Measurements from ENCODE around the gene TRPV5.

Gene TRPV5

DNA sequence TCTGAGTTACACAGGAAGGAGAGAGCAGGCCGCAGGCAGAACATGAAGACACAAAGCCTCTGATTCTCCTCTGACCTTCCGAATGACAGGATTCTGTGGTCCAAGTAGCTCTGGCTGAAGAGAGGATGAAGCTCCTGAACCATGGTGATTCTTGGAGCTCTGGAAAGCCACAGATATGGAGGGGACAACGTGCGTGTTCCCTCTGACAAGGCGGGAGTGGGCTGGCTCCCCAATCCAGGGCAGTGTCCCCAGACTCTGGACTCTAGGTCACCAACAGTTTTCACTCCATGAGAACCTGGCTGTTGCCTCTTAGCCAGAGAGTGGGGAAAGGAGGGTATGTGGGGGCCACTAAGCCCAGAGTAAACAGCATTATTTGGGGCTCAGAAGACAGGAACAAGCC is 40.6 kb downstream of the TRPV5 start:
- no peak overlapping the region for H2AFZ ChIP-seq (ENCODE audit: low read length)
- no peak for DNase-seq (ENCODE audit: low spot score)
- H3K27ac ChIP-seq (replicated peaks; ENCODE audit: low read length) = no peak overlapping the region
- peaks cover 0 to 3% (median 0%) of the 10 kb centered on the region in 3 experiments for H3K27me3 ChIP-seq (ENCODE audit: control insufficient read depth in 3 of 3, insufficient read depth in 3 of 3, low read depth in 1 of 3, low read length in 3 of 3)
- peaks cover 0 to 7% of the 10 kb centered on the region in 2 donors for H3K4me1 ChIP-seq (ENCODE audit: control insufficient read depth in 2 of 2, insufficient read depth in 1 of 2, low read depth in 1 of 2, low read length in 2 of 2)
- no peak overlapping the region for H3K23ac ChIP-seq (ENCODE audit: low read depth, low read length, poor library complexity)
- no peak overlapping the region for H4K91ac ChIP-seq (ENCODE audit: low read depth, low read length, poor library complexity)
- H3K9me3 ChIP-seq (replicated peaks in 1 of 2; ENCODE audit: control insufficient read depth in 2 of 2, insufficient read depth in 1 of 2, low read depth in 1 of 2, low read length in 2 of 2) = peaks cover 0 to 4% of the 10 kb centered on the region in 2 donors
- H3K18ac ChIP-seq (ENCODE audit: low read length) = no peak overlapping the region
- H2BK120ac ChIP-seq (ENCODE audit: low read depth, low read length) = no peak overlapping the region
- no peaks in the 10 kb centered on the region for H3K79me1 ChIP-seq (ENCODE audit: low read depth, low read length)
- H3K14ac ChIP-seq (ENCODE audit: low read length) = no peak overlapping the region
- no peak overlapping the region for H3K4me2 ChIP-seq (ENCODE audit: insufficient read depth, low read length, poor library complexity, severe bottlenecking)
- no peak overlapping the region for H4K8ac ChIP-seq (ENCODE audit: low read depth, low read length)
- no CpG with 5 or more reads among the region's 5 CpGs for WGBS, 2 donors (ENCODE audit: extremely low coverage in 2 of 2, insufficient read length in 2 of 2, insufficient replicate concordance in 1 of 2)
- no peaks in the 10 kb centered on the region for H3K36me3 ChIP-seq (replicated peaks in 1 of 2; ENCODE audit: control insufficient read depth in 2 of 2, insufficient read depth in 2 of 2, low read length in 2 of 2)
- no peak overlapping the region for H2BK15ac ChIP-seq (ENCODE audit: low read length)
- H3K4me3 ChIP-seq (ENCODE audit: low read length in 2 of 2) = no peak overlapping the region
- no peak overlapping the region for H2AK5ac ChIP-seq (ENCODE audit: low read depth, low read length)
- H2BK12ac ChIP-seq (ENCODE audit: low read length) = no peak overlapping the region
- H2BK5ac ChIP-seq (ENCODE audit: low read length) = no peak overlapping the region
- H3K9ac ChIP-seq (ENCODE audit: low read depth, low read length, poor library complexity) = no peak overlapping the region
- H3K4ac ChIP-seq (ENCODE audit: low read length) = no peak overlapping the region

DNA sequence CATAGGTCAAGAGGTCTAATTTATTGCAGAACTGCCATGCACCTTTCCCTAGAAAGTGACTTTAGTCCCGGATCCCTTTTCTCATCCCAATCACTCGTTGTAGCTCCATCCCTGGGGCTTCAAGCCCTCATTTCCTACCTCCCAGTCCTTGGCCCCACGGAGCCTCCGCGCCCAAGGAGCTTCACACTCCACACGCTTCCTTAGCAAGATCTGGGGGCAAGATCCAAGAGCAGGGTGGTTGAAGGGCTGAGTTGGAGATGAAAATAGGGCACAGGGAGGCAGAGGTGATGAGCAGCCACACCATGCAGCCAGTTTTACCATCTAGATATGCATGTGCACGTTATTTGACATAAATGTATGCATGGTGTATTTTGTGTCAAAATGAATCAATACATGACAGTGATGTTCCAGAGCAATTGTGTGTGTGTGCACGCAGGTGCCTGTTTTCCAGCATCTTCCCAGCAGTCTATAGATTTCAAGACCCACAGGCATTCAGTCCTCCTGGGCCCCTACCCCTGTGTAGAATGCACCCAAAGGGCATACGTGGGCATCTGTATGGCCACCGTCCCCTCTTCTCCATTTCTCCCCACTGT is 42.0 kb downstream of the TRPV5 start:
- Histone ChIP-seq H3K4ac (ENCODE audit: low read length) (no peak overlapping the region), H3K27ac (replicated peaks; ENCODE audit: low read length) (no peak overlapping the region), H3K14ac (ENCODE audit: low read length) (no peak overlapping the region), H4K8ac (ENCODE audit: low read depth, low read length) (no peak overlapping the region), H3K9me3 (replicated peaks in 1 of 2; ENCODE audit: control insufficient read depth in 2 of 2, insufficient read depth in 1 of 2, low read depth in 1 of 2, low read length in 2 of 2) (peaks cover 0 to 4% of the 10 kb centered on the region in 2 donors), H2AFZ (ENCODE audit: low read length) (no peak overlapping the region), H3K23ac (ENCODE audit: low read depth, low read length, poor library complexity) (no peak overlapping the region), H2BK12ac (ENCODE audit: low read length) (no peak overlapping the region), H2BK120ac (ENCODE audit: low read depth, low read length) (no peak overlapping the region), H3K79me1 (ENCODE audit: low read depth, low read length) (no peaks in the 10 kb centered on the region), H2BK15ac (ENCODE audit: low read length) (no peak overlapping the region), H3K4me1 (ENCODE audit: control insufficient read depth in 2 of 2, insufficient read depth in 1 of 2, low read depth in 1 of 2, low read length in 2 of 2) (peaks cover 0 to 7% of the 10 kb centered on the region in 2 donors), H2BK5ac (ENCODE audit: low read length) (no peak overlapping the region), H3K36me3 (replicated peaks in 1 of 2; ENCODE audit: control insufficient read depth in 2 of 2, insufficient read depth in 2 of 2, low read length in 2 of 2) (no peaks in the 10 kb centered on the region), H2AK5ac (ENCODE audit: low read depth, low read length) (no peak overlapping the region), H3K9ac (ENCODE audit: low read depth, low read length, poor library complexity) (no peak overlapping the region), H3K4me2 (ENCODE audit: insufficient read depth, low read length, poor library complexity, severe bottlenecking) (no peak overlapping the region), H3K27me3 (ENCODE audit: control insufficient read depth in 3 of 3, insufficient read depth in 3 of 3, low read depth in 1 of 3, low read length in 3 of 3) (peaks cover 0 to 3% (median 0%) of the 10 kb centered on the region in 3 experiments), H3K18ac (ENCODE audit: low read length) (no peak overlapping the region), H3K4me3 (ENCODE audit: low read length in 2 of 2) (no peak overlapping the region), H4K91ac (ENCODE audit: low read depth, low read length, poor library complexity) (no peak overlapping the region)
- DNase-seq (ENCODE audit: low spot score) = no peak
- no CpG with 5 or more reads among the region's 10 CpGs for WGBS, 2 donors (ENCODE audit: extremely low coverage in 2 of 2, insufficient read length in 2 of 2, insufficient replicate concordance in 1 of 2)

- H2AFZ ChIP-seq (ENCODE audit: low read length) = no peak overlapping the region
- H3K4me3 ChIP-seq (ENCODE audit: low read length in 2 of 2) = peak overlapping the region in 1 of 2 donors; percentile 65
- no peaks in the 10 kb centered on the region for H3K36me3 ChIP-seq (replicated peaks in 1 of 2; ENCODE audit: control insufficient read depth in 2 of 2, insufficient read depth in 2 of 2, low read length in 2 of 2)
- peaks cover 0 to 7% of the 10 kb centered on the region in 2 donors for H3K4me1 ChIP-seq (ENCODE audit: control insufficient read depth in 2 of 2, insufficient read depth in 1 of 2, low read depth in 1 of 2, low read length in 2 of 2)
- no peak overlapping the region for H4K8ac ChIP-seq (ENCODE audit: low read depth, low read length)
- peak overlapping the region; percentile 70 for H3K9ac ChIP-seq (ENCODE audit: low read depth, low read length, poor library complexity)
- H3K9me3 ChIP-seq (replicated peaks in 1 of 2; ENCODE audit: control insufficient read depth in 2 of 2, insufficient read depth in 1 of 2, low read depth in 1 of 2, low read length in 2 of 2) = peaks cover 0 to 4% of the 10 kb centered on the region in 2 donors
- peak overlapping the region; percentile 62 for H3K23ac ChIP-seq (ENCODE audit: low read depth, low read length, poor library complexity)
- peak overlapping the region; percentile 46 for H4K91ac ChIP-seq (ENCODE audit: low read depth, low read length, poor library complexity)
- no CpG with 5 or more reads among the region's 12 CpGs for WGBS, 2 donors (ENCODE audit: extremely low coverage in 2 of 2, insufficient read length in 2 of 2, insufficient replicate concordance in 1 of 2)
- DNase-seq (ENCODE audit: low spot score) = no peak
- H3K18ac ChIP-seq (ENCODE audit: low read length) = no peak overlapping the region
- no peak overlapping the region for H3K4ac ChIP-seq (ENCODE audit: low read length)
- H2AK5ac ChIP-seq (ENCODE audit: low read depth, low read length) = no peak overlapping the region
- no peak overlapping the region for H2BK15ac ChIP-seq (ENCODE audit: low read length)
- no peak overlapping the region for H2BK5ac ChIP-seq (ENCODE audit: low read length)
- H3K79me1 ChIP-seq (ENCODE audit: low read depth, low read length) = no peaks in the 10 kb centered on the region
- H3K27ac ChIP-seq (replicated peaks; ENCODE audit: low read length) = no peak overlapping the region
- no peak overlapping the region for H2BK12ac ChIP-seq (ENCODE audit: low read length)
- no peak overlapping the region for H2BK120ac ChIP-seq (ENCODE audit: low read depth, low read length)
- H3K14ac ChIP-seq (ENCODE audit: low read length) = peak overlapping the region; percentile 97
- H3K4me2 ChIP-seq (ENCODE audit: insufficient read depth, low read length, poor library complexity, severe bottlenecking) = no peak overlapping the region
- peaks cover 0 to 3% (median 0%) of the 10 kb centered on the region in 3 experiments for H3K27me3 ChIP-seq (ENCODE audit: control insufficient read depth in 3 of 3, insufficient read depth in 3 of 3, low read depth in 1 of 3, low read length in 3 of 3)
Observed at GRCh38 chr7:142890874-142891485, 42.6 kb downstream of the TRPV5 start.

DNA sequence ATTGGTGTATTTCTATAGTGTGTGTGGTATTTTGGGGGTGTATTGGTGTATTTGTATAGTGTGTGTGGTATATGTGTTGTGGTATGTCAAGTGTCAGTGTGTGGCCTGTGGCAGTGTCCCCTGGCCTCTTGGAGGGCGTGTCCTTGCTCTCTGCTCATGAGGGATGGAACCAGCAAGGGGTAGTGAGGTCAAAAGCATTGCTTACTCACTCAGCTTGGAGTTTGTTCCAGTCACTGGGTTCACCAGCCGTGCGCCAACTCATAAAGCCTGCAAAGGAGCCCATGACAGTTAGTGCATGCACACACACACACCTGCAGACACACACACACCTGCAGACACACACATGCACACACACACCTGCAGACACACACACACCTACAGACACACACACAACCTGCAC is 43.7 kb downstream of the TRPV5 start:
- H2BK5ac ChIP-seq (ENCODE audit: low read length) = no peak overlapping the region
- no peak overlapping the region for H3K14ac ChIP-seq (ENCODE audit: low read length)
- no peak overlapping the region for H2AFZ ChIP-seq (ENCODE audit: low read length)
- no peak overlapping the region for H2AK5ac ChIP-seq (ENCODE audit: low read depth, low read length)
- H3K23ac ChIP-seq (ENCODE audit: low read depth, low read length, poor library complexity) = no peak overlapping the region
- peaks cover 0 to 3% (median 0%) of the 10 kb centered on the region in 3 experiments for H3K27me3 ChIP-seq (ENCODE audit: control insufficient read depth in 3 of 3, insufficient read depth in 3 of 3, low read depth in 1 of 3, low read length in 3 of 3)
- no peak overlapping the region for H3K4me2 ChIP-seq (ENCODE audit: insufficient read depth, low read length, poor library complexity, severe bottlenecking)
- no peak overlapping the region for H4K91ac ChIP-seq (ENCODE audit: low read depth, low read length, poor library complexity)
- no peak overlapping the region for H2BK12ac ChIP-seq (ENCODE audit: low read length)
- DNase-seq (ENCODE audit: low spot score) = no peak
- no peak overlapping the region for H2BK15ac ChIP-seq (ENCODE audit: low read length)
- no peak overlapping the region for H3K9ac ChIP-seq (ENCODE audit: low read depth, low read length, poor library complexity)
- no peak overlapping the region for H3K18ac ChIP-seq (ENCODE audit: low read length)
- H3K79me1 ChIP-seq (ENCODE audit: low read depth, low read length) = no peaks in the 10 kb centered on the region
- H3K4me3 ChIP-seq (ENCODE audit: low read length in 2 of 2) = no peak overlapping the region
- H4K8ac ChIP-seq (ENCODE audit: low read depth, low read length) = no peak overlapping the region
- no CpG with 5 or more reads among the region's 3 CpGs for WGBS, 2 donors (ENCODE audit: extremely low coverage in 2 of 2, insufficient read length in 2 of 2, insufficient replicate concordance in 1 of 2)
- H3K4ac ChIP-seq (ENCODE audit: low read length) = no peak overlapping the region
- peaks cover 0 to 4% of the 10 kb centered on the region in 2 donors for H3K9me3 ChIP-seq (replicated peaks in 1 of 2; ENCODE audit: control insufficient read depth in 2 of 2, insufficient read depth in 1 of 2, low read depth in 1 of 2, low read length in 2 of 2)
- no peak overlapping the region for H3K27ac ChIP-seq (replicated peaks; ENCODE audit: low read length)
- peaks cover 0 to 9% of the 10 kb centered on the region in 2 donors for H3K4me1 ChIP-seq (ENCODE audit: control insufficient read depth in 2 of 2, insufficient read depth in 1 of 2, low read depth in 1 of 2, low read length in 2 of 2)
- H3K36me3 ChIP-seq (replicated peaks in 1 of 2; ENCODE audit: control insufficient read depth in 2 of 2, insufficient read depth in 2 of 2, low read length in 2 of 2) = no peaks in the 10 kb centered on the region
- no peak overlapping the region for H2BK120ac ChIP-seq (ENCODE audit: low read depth, low read length)

All from neuronal stem cell (in vitro differentiated cells).